CD1c-positive myeloid dendritic cell (primary cell): Measurements from ENCODE around the gene PSAT1.

Experiments used
- DNase-seq: peaks from one replicate; pipeline ENCODE4 v3.0.0-alpha.2; 2016; ENCODE audit errors: extremely low spot score

Gene PSAT1

DNA sequence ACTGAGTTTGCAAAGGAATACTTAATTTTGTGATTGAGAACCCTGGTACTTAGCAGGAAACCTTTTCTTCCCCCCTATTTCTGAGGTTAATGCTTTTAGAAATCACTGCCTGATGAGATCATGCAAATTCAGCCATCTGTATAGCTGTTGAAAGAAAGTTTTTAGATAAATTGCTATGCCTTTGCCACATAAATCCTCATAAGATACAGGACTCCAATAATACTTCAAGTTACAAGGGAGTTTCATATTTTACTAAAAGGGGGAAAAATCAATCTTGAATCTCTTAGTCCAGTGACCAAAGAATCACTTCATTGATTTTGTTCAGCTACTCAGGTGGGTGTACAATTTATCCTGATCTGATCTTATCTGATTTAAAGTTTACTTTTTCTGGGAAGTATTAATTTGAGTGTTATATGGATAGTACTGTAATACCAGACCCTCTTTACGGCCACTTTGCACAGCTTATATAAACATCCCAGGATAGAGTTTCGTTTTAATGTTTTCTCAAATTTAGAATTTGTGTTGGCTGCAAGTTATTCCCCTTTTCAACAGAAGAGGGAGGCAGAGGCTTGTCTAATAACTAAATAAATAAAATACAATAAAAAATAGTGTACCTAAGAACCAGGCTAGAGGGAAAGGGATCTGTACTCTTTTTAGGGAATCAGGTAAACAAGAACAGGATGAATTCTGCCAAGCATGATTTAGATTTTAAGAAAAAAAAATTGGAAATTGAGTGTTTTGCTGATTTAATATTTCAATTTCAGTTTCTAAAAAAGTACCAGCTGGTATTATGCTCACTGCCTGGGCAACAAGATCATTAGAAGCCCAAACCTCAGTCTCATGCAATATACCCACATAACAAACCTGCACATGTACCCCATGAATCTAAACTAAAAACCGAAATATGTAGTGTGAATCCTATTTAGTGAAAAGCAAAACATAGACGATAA, 69.1 kb downstream of the PSAT1 start:
- DNase-seq, result no peak

GRCh38 chr9:78366827-78367226, 69.9 kb downstream of the PSAT1 start:
- DNase-seq, result no peak

DNA sequence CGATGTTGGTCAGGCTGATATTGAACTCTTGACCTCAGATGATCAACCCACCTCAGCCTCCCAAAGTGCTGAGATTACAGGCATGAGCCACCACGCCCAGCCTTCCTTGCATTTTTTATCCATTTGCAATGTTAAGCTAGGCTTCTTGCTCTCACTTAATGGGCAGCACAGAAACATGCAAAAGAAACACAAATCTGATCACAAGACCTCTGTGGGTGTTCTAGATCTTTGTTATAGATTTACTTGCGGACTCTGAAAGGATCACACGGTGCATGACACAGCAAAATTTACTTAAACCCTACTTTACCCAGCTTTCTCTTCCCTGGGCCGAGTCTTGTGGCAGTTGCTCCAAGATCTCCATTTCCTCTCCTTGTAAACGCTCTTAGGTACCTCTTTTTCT, 71.3 kb downstream of the PSAT1 start:
- no peak for DNase-seq

GRCh38 chr9:78369639-78370219, 72.8 kb downstream of the PSAT1 start:
- peak; percentile 49 for DNase-seq

DNA sequence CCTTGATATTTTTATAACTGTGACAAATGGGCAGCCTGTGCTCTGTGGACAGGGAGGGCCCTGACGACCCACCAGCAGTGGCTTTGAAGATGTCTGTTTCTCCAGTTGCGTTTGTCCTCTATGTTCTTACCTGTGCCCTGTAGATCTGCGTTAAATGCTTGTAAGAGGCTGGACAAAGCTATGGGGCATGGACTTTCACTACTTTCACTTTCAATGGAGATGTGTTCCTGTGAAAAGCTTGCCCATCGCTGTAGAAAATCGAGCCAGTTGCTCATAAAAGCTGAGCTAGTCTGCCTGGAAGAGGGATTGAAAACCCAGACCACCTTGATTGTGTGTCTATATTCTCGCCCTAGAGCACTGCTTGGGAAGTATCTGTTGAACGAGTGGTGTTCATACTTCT, 74.1 kb downstream of the PSAT1 start:
- no peak for DNase-seq

- DNase-seq, result no peak
These were observed 75.1 kb downstream of the PSAT1 start for GRCh38 chr9:78371981-78372380.
